22Rv1 (cell line): ENCODE results near the gene MCOLN1.

Experiments used
- CTCF ChIP-seq: fragments of 450-650 bp; IDR thresholded peaks from 2 replicates; pipeline ENCODE4 v1.5.1; 2017; ENCODE audit warnings: mild to moderate bottlenecking
- ZFX ChIP-seq: fragments of 450-650 bp; IDR thresholded peaks from 2 replicates; pipeline ENCODE4 v1.6.1; 2017; ENCODE audit warnings: antibody characterized with exemption, borderline replicate concordance

- no peak for TF ChIP-seq CTCF
- no peak for TF ChIP-seq ZFX
These were observed 44.1 kb upstream of the MCOLN1 start for GRCh38 chr19:7478173-7478842.
